HepG2 (cell line): Measurements from ENCODE around the gene MGARP. TPM values are rescaled to one million over a fixed set of nuclear protein-coding genes. Genes with fewer than 3 reads are reported as not detected.

ENCODE experiments used
- DMAP1 ChIP-seq: IDR thresholded peaks from 2 replicates; pipeline ENCODE4 v1.6.1; 2016
- DNMT1 ChIP-seq: sonication (generic); formaldehyde crosslinking; IDR thresholded peaks from 2 replicates; pipeline ENCODE4 v1.5.1; 2020; ENCODE audit warnings: mild to moderate bottlenecking, missing genetic modification reagents
- HMG20B ChIP-seq: conservative IDR thresholded peaks from 2 replicates; pipeline ENCODE4 v1.6.1; 2016; ENCODE audit warnings: missing genetic modification reagents, missing compliant biosample characterization
- KDM4B ChIP-seq: sonication (generic); formaldehyde crosslinking; IDR thresholded peaks from 2 replicates; pipeline ENCODE4 v1.4.0; 2020; ENCODE audit warnings: missing genetic modification reagents
- KLF12 ChIP-seq: sonication (generic); formaldehyde crosslinking; IDR thresholded peaks from 2 replicates; pipeline ENCODE4 v1.4.0; 2020; ENCODE audit warnings: missing genetic modification reagents, borderline replicate concordance
- RXRA ChIP-seq: sonication (generic); formaldehyde crosslinking; IDR thresholded peaks from 2 replicates; pipeline ENCODE4 v1.5.1; 2020; ENCODE audit warnings: missing genetic modification reagents
- SALL1 ChIP-seq: sonication (generic); formaldehyde crosslinking; IDR thresholded peaks from 2 replicates; pipeline ENCODE4 v1.8.0; 2022; ENCODE audit warnings: mild to moderate bottlenecking, missing genetic modification reagents
- SMAD1 ChIP-seq: sonication (generic); formaldehyde crosslinking; IDR thresholded peaks from 2 replicates; pipeline ENCODE4 v1.4.0; 2020; ENCODE audit warnings: missing genetic modification reagents, low read depth, mild to moderate bottlenecking, borderline replicate concordance
- ZBTB7B ChIP-seq: sonication (generic); formaldehyde crosslinking; IDR thresholded peaks from 2 replicates; pipeline ENCODE4 v1.4.0; 2020; ENCODE audit warnings: missing genetic modification reagents
- ZKSCAN5 ChIP-seq: sonication (generic); formaldehyde crosslinking; IDR thresholded peaks from 2 replicates; pipeline ENCODE4 v1.5.1; 2020; ENCODE audit warnings: mild to moderate bottlenecking, missing genetic modification reagents
- ZMYM2 ChIP-seq: sonication (generic); formaldehyde crosslinking; IDR thresholded peaks from 2 replicates; pipeline ENCODE4 v1.8.0; 2022; ENCODE audit warnings: mild to moderate bottlenecking, missing genetic modification reagents
- ZNF12 ChIP-seq: sonication (generic); formaldehyde crosslinking; IDR thresholded peaks from 2 replicates; pipeline ENCODE4 v1.5.0; 2020; ENCODE audit warnings: missing genetic modification reagents
- ZNF329 ChIP-seq: sonication (generic); formaldehyde crosslinking; IDR thresholded peaks from 2 replicates; pipeline ENCODE4 v1.9.0; 2021; ENCODE audit warnings: low read depth, mild to moderate bottlenecking, missing genetic modification reagents
- ZNF737 ChIP-seq: sonication (generic); formaldehyde crosslinking; IDR thresholded peaks from 2 replicates; pipeline ENCODE4 v1.5.0; 2020; ENCODE audit warnings: missing genetic modification reagents, mild to moderate bottlenecking, borderline replicate concordance
- ZNF768 ChIP-seq: sonication (generic); formaldehyde crosslinking; IDR thresholded peaks from 2 replicates; pipeline ENCODE4 v1.4.0; 2020; ENCODE audit warnings: missing genetic modification reagents
- ZNF800 ChIP-seq: sonication (generic); formaldehyde crosslinking; IDR thresholded peaks from 2 replicates; pipeline ENCODE4 v1.4.0; 2020; ENCODE audit warnings: missing genetic modification reagents
- ZSCAN21 ChIP-seq: sonication (generic); formaldehyde crosslinking; IDR thresholded peaks from 2 replicates; pipeline ENCODE4 v1.8.0; 2022; ENCODE audit warnings: mild to moderate bottlenecking, missing genetic modification reagents, moderate library complexity, borderline replicate concordance
- ZSCAN22 ChIP-seq: sonication (generic); formaldehyde crosslinking; IDR thresholded peaks from 2 replicates; pipeline ENCODE4 v1.4.0; 2020; ENCODE audit warnings: mild to moderate bottlenecking, missing genetic modification reagents
- polyA plus RNA-seq, 8 experiments: library from polyadenylated mRNA; depleted of rRNA in 3 of 8; stranded (reverse) in 7 of 8; unstranded in 1 of 8; fragments of >200 nt; fragmentation: Illumina TruSeq in 4 of 8; extraction: Trizol in 4 of 8; gene quantifications; 2 replicates each; pipeline versions ENCODE4 v1.2.1 to v1.2.3, GENCODE V29; 2011 to 2016; ENCODE audit warnings: low read depth in 4 of 8, missing spikeins in 1 of 8, mixed read lengths in 1 of 8; ENCODE audit not compliant: insufficient read depth in 1 of 8
- total RNA-seq, 5 experiments: library from RNA; depleted of rRNA; stranded (reverse); fragments of >200 nt; fragmentation: Illumina TruSeq; extraction: Trizol; gene quantifications; 2 replicates each; pipeline ENCODE4 v1.2.3, GENCODE V29; 2016; ENCODE audit warnings: low read depth in 1 of 5
- TF ChIP-seq, protein P1 (sequence below): IDR thresholded peaks from 2 replicates; pipeline ENCODE4 v1.6.1; 2018; ENCODE audit warnings: missing genetic modification reagents
- TF ChIP-seq, protein P2 (sequence below): sonication (generic); formaldehyde crosslinking; IDR thresholded peaks from 2 replicates; pipeline ENCODE4 v1.8.1; 2023; ENCODE audit warnings: mild to moderate bottlenecking, missing genetic modification reagents
- TF ChIP-seq, protein P3 (sequence below): IDR thresholded peaks from 2 replicates; pipeline ENCODE4 v1.6.1; 2016; ENCODE audit warnings: low read depth, borderline replicate concordance
- TF ChIP-seq, protein P4 (sequence below): sonication (generic); formaldehyde crosslinking; IDR thresholded peaks from 2 replicates; pipeline ENCODE4 v1.5.0; 2020; ENCODE audit warnings: missing genetic modification reagents
- TF ChIP-seq, protein P5 (sequence below): sonication (generic); formaldehyde crosslinking; IDR thresholded peaks from 2 replicates; pipeline ENCODE4 v1.4.0; 2020; ENCODE audit warnings: low read depth, mild to moderate bottlenecking, missing genetic modification reagents

The MGARP gene
- total and polyA plus RNA-seq, 2 of the 13 experiments (the other 11 are each of a cell fraction or from before 2014, with no cell fraction given), result 0.11 to 0.13 TPM

- TF ChIP-seq ZNF737 (CRISPR knock-in tag), result no peak; the same call in 1 of the 2 replicates
- TF ChIP-seq ZSCAN21, result peak; percentile 80; the same call in 1 of the 2 replicates
- peak; percentile 85 for TF ChIP-seq RXRA (CRISPR knock-in tag)
- TF ChIP-seq, protein P1, sequence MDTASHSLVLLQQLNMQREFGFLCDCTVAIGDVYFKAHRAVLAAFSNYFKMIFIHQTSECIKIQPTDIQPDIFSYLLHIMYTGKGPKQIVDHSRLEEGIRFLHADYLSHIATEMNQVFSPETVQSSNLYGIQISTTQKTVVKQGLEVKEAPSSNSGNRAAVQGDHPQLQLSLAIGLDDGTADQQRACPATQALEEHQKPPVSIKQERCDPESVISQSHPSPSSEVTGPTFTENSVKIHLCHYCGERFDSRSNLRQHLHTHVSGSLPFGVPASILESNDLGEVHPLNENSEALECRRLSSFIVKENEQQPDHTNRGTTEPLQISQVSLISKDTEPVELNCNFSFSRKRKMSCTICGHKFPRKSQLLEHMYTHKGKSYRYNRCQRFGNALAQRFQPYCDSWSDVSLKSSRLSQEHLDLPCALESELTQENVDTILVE (CRISPR knock-in tag), result 0 out of 2 replicates have a peak, but pooled peaks have one; percentile 32
- peak; percentile 82 for TF ChIP-seq ZBTB7B (CRISPR knock-in tag)
- peak; percentile 48; the same call in 1 of the 2 replicates for TF ChIP-seq ZNF12 (CRISPR knock-in tag)
- TF ChIP-seq, protein P2, sequence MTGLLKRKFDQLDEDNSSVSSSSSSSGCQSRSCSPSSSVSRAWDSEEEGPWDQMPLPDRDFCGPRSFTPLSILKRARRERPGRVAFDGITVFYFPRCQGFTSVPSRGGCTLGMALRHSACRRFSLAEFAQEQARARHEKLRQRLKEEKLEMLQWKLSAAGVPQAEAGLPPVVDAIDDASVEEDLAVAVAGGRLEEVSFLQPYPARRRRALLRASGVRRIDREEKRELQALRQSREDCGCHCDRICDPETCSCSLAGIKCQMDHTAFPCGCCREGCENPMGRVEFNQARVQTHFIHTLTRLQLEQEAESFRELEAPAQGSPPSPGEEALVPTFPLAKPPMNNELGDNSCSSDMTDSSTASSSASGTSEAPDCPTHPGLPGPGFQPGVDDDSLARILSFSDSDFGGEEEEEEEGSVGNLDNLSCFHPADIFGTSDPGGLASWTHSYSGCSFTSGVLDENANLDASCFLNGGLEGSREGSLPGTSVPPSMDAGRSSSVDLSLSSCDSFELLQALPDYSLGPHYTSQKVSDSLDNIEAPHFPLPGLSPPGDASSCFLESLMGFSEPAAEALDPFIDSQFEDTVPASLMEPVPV (CRISPR knock-in tag), result peak; percentile 81
- TF ChIP-seq ZMYM2 (CRISPR knock-in tag), result no peak
- peak; percentile 76; the same call in 1 of the 2 replicates for TF ChIP-seq SMAD1 (CRISPR knock-in tag)
- 0 out of 2 replicates have a peak, but pooled peaks have one; percentile 29 for TF ChIP-seq HMG20B (CRISPR knock-in tag)
- TF ChIP-seq ZSCAN22, result no peak
- TF ChIP-seq ZKSCAN5, result no peak
- TF ChIP-seq DMAP1 (CRISPR knock-in tag), result peak; percentile 96
- TF ChIP-seq, protein P3, sequence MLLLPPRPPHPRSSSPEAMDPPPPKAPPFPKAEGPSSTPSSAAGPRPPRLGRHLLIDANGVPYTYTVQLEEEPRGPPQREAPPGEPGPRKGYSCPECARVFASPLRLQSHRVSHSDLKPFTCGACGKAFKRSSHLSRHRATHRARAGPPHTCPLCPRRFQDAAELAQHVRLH, result peak; percentile 73; the same call in 1 of the 2 replicates
- TF ChIP-seq SALL1 (CRISPR knock-in tag), result peak; percentile 88
- TF ChIP-seq, protein P4, sequence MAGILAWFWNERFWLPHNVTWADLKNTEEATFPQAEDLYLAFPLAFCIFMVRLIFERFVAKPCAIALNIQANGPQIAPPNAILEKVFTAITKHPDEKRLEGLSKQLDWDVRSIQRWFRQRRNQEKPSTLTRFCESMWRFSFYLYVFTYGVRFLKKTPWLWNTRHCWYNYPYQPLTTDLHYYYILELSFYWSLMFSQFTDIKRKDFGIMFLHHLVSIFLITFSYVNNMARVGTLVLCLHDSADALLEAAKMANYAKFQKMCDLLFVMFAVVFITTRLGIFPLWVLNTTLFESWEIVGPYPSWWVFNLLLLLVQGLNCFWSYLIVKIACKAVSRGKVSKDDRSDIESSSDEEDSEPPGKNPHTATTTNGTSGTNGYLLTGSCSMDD (CRISPR knock-in tag), result no peak
- TF ChIP-seq ZNF800 (CRISPR knock-in tag), result peak; percentile 85
- peak; percentile 85; the same call in 1 of the 2 replicates for TF ChIP-seq KLF12 (CRISPR knock-in tag)
- TF ChIP-seq, protein P5, sequence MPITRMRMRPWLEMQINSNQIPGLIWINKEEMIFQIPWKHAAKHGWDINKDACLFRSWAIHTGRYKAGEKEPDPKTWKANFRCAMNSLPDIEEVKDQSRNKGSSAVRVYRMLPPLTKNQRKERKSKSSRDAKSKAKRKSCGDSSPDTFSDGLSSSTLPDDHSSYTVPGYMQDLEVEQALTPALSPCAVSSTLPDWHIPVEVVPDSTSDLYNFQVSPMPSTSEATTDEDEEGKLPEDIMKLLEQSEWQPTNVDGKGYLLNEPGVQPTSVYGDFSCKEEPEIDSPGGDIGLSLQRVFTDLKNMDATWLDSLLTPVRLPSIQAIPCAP (CRISPR knock-in tag), result 0 out of 2 replicates have a peak, but pooled peaks have one; percentile 37
- TF ChIP-seq ZNF768 (CRISPR knock-in tag), result peak; percentile 76; the same call in 1 of the 2 replicates
- no peak for TF ChIP-seq DNMT1 (CRISPR knock-in tag)
- peak; percentile 78; the same call in 1 of the 2 replicates for TF ChIP-seq KDM4B
- no peak for TF ChIP-seq ZNF329 (CRISPR knock-in tag)
Observed at GRCh38 chr4:139295206-139295941, 15.3 kb upstream of the MGARP start (continued).
